Suppressor macrophage treated with lipopolysaccharide for 4 hours (primary cell): ENCODE measurements around the gene IRF8.

Experiments
- DNase-seq: peaks from one replicate; pipeline ENCODE4 v3.0.0-alpha.2; 2020

The IRF8 gene

GRCh38 chr16:85963753-85964285 is 64.9 kb downstream of the IRF8 start:
- no peak for DNase-seq

GRCh38 chr16:85965125-85965524 is 66.2 kb downstream of the IRF8 start:
- DNase-seq, result no peak

- DNase-seq, result peak; percentile 48
These were observed 68.1 kb downstream of the IRF8 start for GRCh38 chr16:85967111-85967510.

- DNase-seq, result no peak
These were observed 69.3 kb downstream of the IRF8 start for GRCh38 chr16:85968041-85968920.

GRCh38 chr16:85969159-85969558 is 70.2 kb downstream of the IRF8 start:
- no peak for DNase-seq

GRCh38 chr16:85969591-85969990 is 70.6 kb downstream of the IRF8 start:
- DNase-seq, result no peak

- no peak for DNase-seq
These were observed 71.2 kb downstream of the IRF8 start for GRCh38 chr16:85970016-85970733.

GRCh38 chr16:85970738-85971137 is 71.8 kb downstream of the IRF8 start:
- DNase-seq, result no peak
